Measurements from ENCODE around the gene PPP4R3A. TPM values are rescaled to one million over a fixed set of nuclear protein-coding genes. Genes with fewer than 3 reads are reported as not detected.

PPP4R3A gene
- total RNA-seq, 1 experiment from 2014 or later = 101 TPM

- no peak for DNase-seq (ENCODE audit: low spot score)
- H3K4me1 ChIP-seq (ENCODE audit: insufficient read depth, low read length, poor library complexity, severe bottlenecking) = peaks cover 17% of the 10 kb centered on the region
- H3K4me3 ChIP-seq (ENCODE audit: low read depth, low read length, poor library complexity, severe bottlenecking) = no peak overlapping the region
- CTCF ChIA-PET = interaction anchor here (0.6 to 2.2 kb wide), 2 partner anchors 95 to 101 kb away, joined by 3 to 19 read pairs; no protein-coding TSS in a partner anchor
- H3K27me3 ChIP-seq (replicated peaks; ENCODE audit: insufficient read depth, low read depth, low read length, poor library complexity) = no peaks in the 10 kb centered on the region
- no peak for TF ChIP-seq EZH2 (IDR thresholded peaks at IDR 0.05; ENCODE audit: borderline replicate concordance, low read depth, low read length, poor library complexity, severe bottlenecking)
- no peak for TF ChIP-seq CTCF (conservative IDR thresholded peaks at IDR 0.05; ENCODE audit: low read depth, low read length)
- no peaks in the 10 kb centered on the region for H3K36me3 ChIP-seq (ENCODE audit: insufficient read depth, low read length, poor library complexity, severe bottlenecking)
- no peaks in the 10 kb centered on the region for H3K9me3 ChIP-seq (ENCODE audit: low read depth, low read length, poor library complexity, severe bottlenecking)
- H3K27ac ChIP-seq (ENCODE audit: low read depth, low read length, poor library complexity, severe bottlenecking) = no peak overlapping the region
- intact Hi-C loops (cut with micrococcal nuclease; ENCODE audit: unreplicated experiment) = loop anchor here (2.0 to 10.0 kb wide), 3 partner anchors 62 to 496 kb away; no protein-coding TSS in a partner anchor
- no TSS peak for BruUV-seq (replicated peaks)
- POLR2A ChIA-PET (ENCODE audit: low non-redundant PET) = no interaction called here
Observed at GRCh38 chr14:91419044-91419397, 91.1 kb downstream of the PPP4R3A start.

- peak; percentile 78 for DNase-seq (ENCODE audit: low spot score)
- no peaks in the 10 kb centered on the region for H3K9me3 ChIP-seq (ENCODE audit: low read depth, low read length, poor library complexity, severe bottlenecking)
- no TSS peak for BruUV-seq (replicated peaks)
- H3K4me1 ChIP-seq (ENCODE audit: insufficient read depth, low read length, poor library complexity, severe bottlenecking) = peaks cover 17% of the 10 kb centered on the region
- H3K36me3 ChIP-seq (ENCODE audit: insufficient read depth, low read length, poor library complexity, severe bottlenecking) = peaks cover 4% of the 10 kb centered on the region
- H3K27me3 ChIP-seq (replicated peaks; ENCODE audit: insufficient read depth, low read depth, low read length, poor library complexity) = no peaks in the 10 kb centered on the region
- ChIA-PET POLR2A (ENCODE audit: low non-redundant PET) (no interaction called here), CTCF (interaction anchor here (0.6 to 2.2 kb wide), 3 partner anchors 95 to 241 kb away, joined by 3 to 19 read pairs (median 5); no protein-coding TSS in a partner anchor)
- no peak for TF ChIP-seq EZH2 (IDR thresholded peaks at IDR 0.05; ENCODE audit: borderline replicate concordance, low read depth, low read length, poor library complexity, severe bottlenecking)
- peak; percentile 97 for TF ChIP-seq CTCF (conservative IDR thresholded peaks at IDR 0.05; ENCODE audit: low read depth, low read length)
- no peak overlapping the region for H3K27ac ChIP-seq (ENCODE audit: low read depth, low read length, poor library complexity, severe bottlenecking)
- intact Hi-C loops (cut with micrococcal nuclease; ENCODE audit: unreplicated experiment) = loop anchor here (1.0 to 10.0 kb wide), 4 partner anchors 61 to 496 kb away; no protein-coding TSS in a partner anchor
- peak overlapping the region; percentile 89 for H3K4me3 ChIP-seq (ENCODE audit: low read depth, low read length, poor library complexity, severe bottlenecking)
Observed at GRCh38 chr14:91418387-91419043, 91.6 kb downstream of the PPP4R3A start.

DNA sequence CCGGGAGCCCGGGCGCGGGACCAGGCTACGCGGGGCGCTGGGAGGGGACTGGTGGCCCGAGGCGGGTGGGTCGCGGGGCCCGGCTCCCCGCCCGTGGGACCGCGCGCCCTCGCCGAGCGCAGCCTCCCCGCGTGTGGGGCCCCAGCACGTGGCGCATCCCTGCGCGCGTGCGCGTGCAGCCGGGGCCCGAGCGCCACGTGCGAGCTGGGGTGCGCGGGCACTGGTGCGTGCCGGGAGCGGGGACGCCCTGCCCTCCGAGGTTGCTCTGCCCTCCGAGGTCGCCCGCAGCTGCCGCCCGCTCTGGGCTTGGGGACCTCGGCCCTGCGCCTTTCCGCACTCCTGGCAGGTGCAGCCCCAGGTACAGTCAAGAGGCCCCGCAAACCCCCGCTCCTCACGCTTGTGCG lies 92.1 kb downstream of the PPP4R3A start:
- ChIA-PET POLR2A (ENCODE audit: low non-redundant PET) (interaction anchor here (0.6 kb wide), 1 partner anchor 593 kb away, joined by 4 read pairs; no protein-coding TSS in a partner anchor), CTCF (interaction anchor here (1.5 to 2.2 kb wide), 2 partner anchors 94 to 241 kb away, joined by 5 to 19 read pairs; no protein-coding TSS in a partner anchor)
- DNase-seq (ENCODE audit: low spot score) = peak; percentile 84
- no peaks in the 10 kb centered on the region for H3K27me3 ChIP-seq (replicated peaks; ENCODE audit: insufficient read depth, low read depth, low read length, poor library complexity)
- TF ChIP-seq EZH2 (IDR thresholded peaks at IDR 0.05; ENCODE audit: borderline replicate concordance, low read depth, low read length, poor library complexity, severe bottlenecking) (no peak), CTCF (conservative IDR thresholded peaks at IDR 0.05; ENCODE audit: low read depth, low read length) (no peak)
- no peaks in the 10 kb centered on the region for H3K9me3 ChIP-seq (ENCODE audit: low read depth, low read length, poor library complexity, severe bottlenecking)
- peaks cover 17% of the 10 kb centered on the region for H3K4me1 ChIP-seq (ENCODE audit: insufficient read depth, low read length, poor library complexity, severe bottlenecking)
- H3K27ac ChIP-seq (ENCODE audit: low read depth, low read length, poor library complexity, severe bottlenecking) = no peak overlapping the region
- no TSS peak for BruUV-seq (replicated peaks)
- peak overlapping the region; percentile 89 for H3K4me3 ChIP-seq (ENCODE audit: low read depth, low read length, poor library complexity, severe bottlenecking)
- intact Hi-C loops (cut with micrococcal nuclease; ENCODE audit: unreplicated experiment) = loop anchor here (1.0 to 10.0 kb wide), 4 partner anchors 61 to 497 kb away; no protein-coding TSS in a partner anchor
- H3K36me3 ChIP-seq (ENCODE audit: insufficient read depth, low read length, poor library complexity, severe bottlenecking) = peaks cover 4% of the 10 kb centered on the region
